ENCODE measurements around the gene SLC16A10. TPM values are rescaled to one million over a fixed set of nuclear protein-coding genes. Genes with fewer than 3 reads are reported as not detected.
A peak's percentile ranks its signal among the peaks of the same experiment; 100 is the strongest.

The SLC16A10 gene
- polyA plus RNA-seq, 1 donor (not counting 4 experiments of a cell fraction or from before 2014, with no cell fraction given): not detected

DNA sequence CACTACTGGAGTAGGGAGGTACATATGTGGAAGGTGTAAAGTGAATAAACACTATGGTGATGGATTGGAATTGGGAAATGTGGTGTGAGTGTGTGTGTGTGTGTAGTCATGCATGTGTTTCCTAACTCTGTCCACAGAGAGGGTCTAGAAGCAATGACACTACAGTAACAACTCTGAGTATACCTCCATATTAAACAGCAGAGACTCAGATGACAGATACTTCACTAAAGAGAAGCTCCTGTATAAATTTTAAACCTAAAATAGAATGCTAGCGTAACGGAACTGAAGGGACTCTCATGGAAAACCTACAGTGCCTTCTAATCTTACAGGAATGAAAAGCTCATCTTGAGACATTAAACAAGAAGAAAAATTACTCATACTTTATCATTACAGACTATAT, 150.5 kb downstream of the SLC16A10 start:
- FAIRE-seq: no peak
- H3K4me3 ChIP-seq (ENCODE audit: control insufficient read depth in 2 of 3, extremely low read depth in 1 of 3, insufficient read depth in 2 of 3, low read depth in 1 of 3, low read length in 3 of 3): no peak overlapping the region
- H2AFZ ChIP-seq (ENCODE audit: control insufficient read depth, low read length): no peak overlapping the region
- H3K9me3 ChIP-seq (ENCODE audit: control insufficient read depth, low read depth, low read length): no peaks in the 10 kb centered on the region
- dilution Hi-C loops (cut with MboI; ENCODE audit: extremely low pct_ligation_motif_present, low sequenced_read_pairs): no loop called here
- H3K9me1 ChIP-seq (ENCODE audit: control insufficient read depth, extremely low read depth, insufficient read depth, low read length): no peaks in the 10 kb centered on the region
- H4K20me1 ChIP-seq (ENCODE audit: control insufficient read depth, extremely low read depth, insufficient read depth, low read length): no peaks in the 10 kb centered on the region
- TF ChIP-seq EZH2 (IDR thresholded peaks at IDR 0.05; ENCODE audit: low read length): no peak
- TF ChIP-seq, protein P1, sequence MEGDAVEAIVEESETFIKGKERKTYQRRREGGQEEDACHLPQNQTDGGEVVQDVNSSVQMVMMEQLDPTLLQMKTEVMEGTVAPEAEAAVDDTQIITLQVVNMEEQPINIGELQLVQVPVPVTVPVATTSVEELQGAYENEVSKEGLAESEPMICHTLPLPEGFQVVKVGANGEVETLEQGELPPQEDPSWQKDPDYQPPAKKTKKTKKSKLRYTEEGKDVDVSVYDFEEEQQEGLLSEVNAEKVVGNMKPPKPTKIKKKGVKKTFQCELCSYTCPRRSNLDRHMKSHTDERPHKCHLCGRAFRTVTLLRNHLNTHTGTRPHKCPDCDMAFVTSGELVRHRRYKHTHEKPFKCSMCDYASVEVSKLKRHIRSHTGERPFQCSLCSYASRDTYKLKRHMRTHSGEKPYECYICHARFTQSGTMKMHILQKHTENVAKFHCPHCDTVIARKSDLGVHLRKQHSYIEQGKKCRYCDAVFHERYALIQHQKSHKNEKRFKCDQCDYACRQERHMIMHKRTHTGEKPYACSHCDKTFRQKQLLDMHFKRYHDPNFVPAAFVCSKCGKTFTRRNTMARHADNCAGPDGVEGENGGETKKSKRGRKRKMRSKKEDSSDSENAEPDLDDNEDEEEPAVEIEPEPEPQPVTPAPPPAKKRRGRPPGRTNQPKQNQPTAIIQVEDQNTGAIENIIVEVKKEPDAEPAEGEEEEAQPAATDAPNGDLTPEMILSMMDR (optimal IDR thresholded peaks at IDR 0.05 in 1 of 3, IDR thresholded peaks at IDR 0.05 in 1 of 3, conservative IDR thresholded peaks at IDR 0.05 in 1 of 3; ENCODE audit: extremely low read depth in 1 of 3, insufficient read depth in 2 of 3, low read length in 3 of 3): no peak
- no peaks in the 10 kb centered on the region for H3K27me3 ChIP-seq (ENCODE audit: control insufficient read depth, extremely low read depth, insufficient read depth, low read length)
- H3K4me1 ChIP-seq (ENCODE audit: control insufficient read depth, extremely low read depth, insufficient read depth, low read length): peaks cover 14% of the 10 kb centered on the region
- no peak overlapping the region for H3K9ac ChIP-seq (ENCODE audit: control insufficient read depth, extremely low read depth, insufficient read depth, low read length)
- no peaks in the 10 kb centered on the region for H3K36me3 ChIP-seq (ENCODE audit: control insufficient read depth in 2 of 2, extremely low read depth in 1 of 2, insufficient read depth in 2 of 2, low read length in 2 of 2)
- H3K27ac ChIP-seq (ENCODE audit: control insufficient read depth, insufficient read depth, low read length): no peak overlapping the region
- no peak for DNase-seq (ENCODE audit: low read depth, low spot score)
- H3K4me2 ChIP-seq (ENCODE audit: control insufficient read depth, extremely low read depth, insufficient read depth, low read depth, low read length): no peak overlapping the region
- no peaks in the 10 kb centered on the region for H3K79me2 ChIP-seq (ENCODE audit: control insufficient read depth, insufficient read depth, low read length)

GRCh38 chr6:111238464-111239119, 151.3 kb downstream of the SLC16A10 start:
- Histone ChIP-seq H3K4me2 (ENCODE audit: control insufficient read depth, extremely low read depth, insufficient read depth, low read depth, low read length) (peak overlapping the region; percentile 32), H2AFZ (ENCODE audit: control insufficient read depth, low read length) (peak overlapping the region; percentile 58)
- dilution Hi-C loops (cut with MboI; ENCODE audit: extremely low pct_ligation_motif_present, low sequenced_read_pairs): no loop called here

More at GRCh38 chr6:111238464-111239119, 151.3 kb downstream of the SLC16A10 start:
- H3K27ac ChIP-seq (ENCODE audit: control insufficient read depth, insufficient read depth, low read length): no peak overlapping the region
- H3K27me3 ChIP-seq (ENCODE audit: control insufficient read depth, extremely low read depth, insufficient read depth, low read length): no peaks in the 10 kb centered on the region
- FAIRE-seq: no peak
- H3K4me1 ChIP-seq (ENCODE audit: control insufficient read depth, extremely low read depth, insufficient read depth, low read length): peaks cover 14% of the 10 kb centered on the region
- no peaks in the 10 kb centered on the region for H3K36me3 ChIP-seq (ENCODE audit: control insufficient read depth in 2 of 2, extremely low read depth in 1 of 2, insufficient read depth in 2 of 2, low read length in 2 of 2)
- TF ChIP-seq, protein P1 (optimal IDR thresholded peaks at IDR 0.05 in 1 of 3, IDR thresholded peaks at IDR 0.05 in 1 of 3, conservative IDR thresholded peaks at IDR 0.05 in 1 of 3; ENCODE audit: extremely low read depth in 1 of 3, insufficient read depth in 2 of 3, low read length in 3 of 3): no peak
- no peak for TF ChIP-seq EZH2 (IDR thresholded peaks at IDR 0.05; ENCODE audit: low read length)
- H3K79me2 ChIP-seq (ENCODE audit: control insufficient read depth, insufficient read depth, low read length): no peaks in the 10 kb centered on the region
- H4K20me1 ChIP-seq (ENCODE audit: control insufficient read depth, extremely low read depth, insufficient read depth, low read length): no peaks in the 10 kb centered on the region
- no peak overlapping the region for H3K4me3 ChIP-seq (ENCODE audit: control insufficient read depth in 2 of 3, extremely low read depth in 1 of 3, insufficient read depth in 2 of 3, low read depth in 1 of 3, low read length in 3 of 3)
- H3K9me3 ChIP-seq (ENCODE audit: control insufficient read depth, low read depth, low read length): no peaks in the 10 kb centered on the region
- DNase-seq (ENCODE audit: low read depth, low spot score): no peak
- no peaks in the 10 kb centered on the region for H3K9me1 ChIP-seq (ENCODE audit: control insufficient read depth, extremely low read depth, insufficient read depth, low read length)
- H3K9ac ChIP-seq (ENCODE audit: control insufficient read depth, extremely low read depth, insufficient read depth, low read length): no peak overlapping the region
